HG03066 (cell line): ENCODE measurements around the gene SUN1.
"Not testable (repeated sequence)": the region's sequence is repeated elsewhere in the genome, so short reads cannot be mapped to it uniquely, and the experiment has no call there.

Source experiments
- ATAC-seq: cut with Tn5 transposase; IDR thresholded peaks from one replicate; pipeline ENCODE4 v1.9.1; 2021; ENCODE audit warnings: low read depth; ENCODE audit not compliant: unreplicated experiment

SUN1 gene

GRCh38 chr7:916291-916941, 84.1 kb downstream of the SUN1 start:
- ATAC-seq: no peak

- no peak for ATAC-seq
Observed at GRCh38 chr7:917255-918117, 85.2 kb downstream of the SUN1 start.

GRCh38 chr7:918118-918425, 85.8 kb downstream of the SUN1 start:
- ATAC-seq: no peak

DNA sequence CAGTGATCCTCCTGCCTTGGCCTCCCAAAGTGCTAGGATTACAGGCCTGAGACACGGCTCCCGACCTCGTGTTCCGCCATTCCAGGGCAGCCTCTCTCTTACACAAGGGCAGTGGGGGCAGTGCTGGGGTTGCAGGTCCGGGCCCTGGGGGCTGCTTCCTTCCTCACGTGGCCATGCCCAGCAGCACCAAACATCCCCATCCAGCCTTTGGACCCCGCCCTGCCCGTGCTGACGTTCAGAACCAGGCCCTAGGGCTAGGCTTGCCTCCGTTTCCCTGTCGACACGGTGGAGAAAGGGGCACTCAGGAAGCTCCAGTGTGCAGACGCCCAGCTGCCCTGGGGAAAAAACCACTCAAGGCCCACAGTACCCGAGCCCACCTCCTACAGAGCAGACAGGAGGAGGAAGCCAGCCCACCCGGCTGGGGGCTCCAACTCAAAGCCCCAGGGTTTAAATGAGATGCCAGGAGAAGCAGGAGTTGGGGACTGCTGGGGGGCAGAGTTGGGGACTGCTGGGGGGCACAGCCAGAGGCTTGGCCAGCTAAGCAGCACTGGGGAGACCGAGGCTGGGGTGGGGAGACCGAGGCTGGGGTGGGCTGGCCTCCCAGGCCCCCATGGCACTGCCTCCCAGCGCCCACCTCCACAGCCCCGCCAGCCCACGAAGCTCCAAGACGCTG, 86.3 kb downstream of the SUN1 start:
- ATAC-seq: no peak

- no peak for ATAC-seq
Observed at GRCh38 chr7:919114-919442, 86.8 kb downstream of the SUN1 start.

DNA sequence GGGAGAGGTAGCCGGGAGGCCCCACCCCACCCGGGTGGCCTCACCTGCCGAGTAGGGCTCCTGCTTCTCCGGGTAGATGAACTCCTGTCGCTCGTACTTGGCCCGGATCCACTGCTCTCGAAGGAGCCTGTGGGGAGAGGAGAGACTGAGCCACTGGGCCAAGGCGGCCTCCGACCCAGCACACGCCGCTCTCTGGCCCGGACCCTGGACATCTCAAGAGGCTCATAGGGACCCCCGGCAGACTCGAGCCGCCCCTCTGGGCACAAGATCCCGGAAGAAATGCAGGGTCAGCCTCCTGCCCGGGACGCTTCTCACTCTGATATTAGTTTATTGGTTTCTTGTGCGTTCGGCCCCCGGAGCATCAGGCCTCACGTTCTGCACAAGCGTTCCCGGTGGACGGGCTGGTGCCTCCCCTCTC, 87.7 kb downstream of the SUN1 start:
- no peak for ATAC-seq

DNA sequence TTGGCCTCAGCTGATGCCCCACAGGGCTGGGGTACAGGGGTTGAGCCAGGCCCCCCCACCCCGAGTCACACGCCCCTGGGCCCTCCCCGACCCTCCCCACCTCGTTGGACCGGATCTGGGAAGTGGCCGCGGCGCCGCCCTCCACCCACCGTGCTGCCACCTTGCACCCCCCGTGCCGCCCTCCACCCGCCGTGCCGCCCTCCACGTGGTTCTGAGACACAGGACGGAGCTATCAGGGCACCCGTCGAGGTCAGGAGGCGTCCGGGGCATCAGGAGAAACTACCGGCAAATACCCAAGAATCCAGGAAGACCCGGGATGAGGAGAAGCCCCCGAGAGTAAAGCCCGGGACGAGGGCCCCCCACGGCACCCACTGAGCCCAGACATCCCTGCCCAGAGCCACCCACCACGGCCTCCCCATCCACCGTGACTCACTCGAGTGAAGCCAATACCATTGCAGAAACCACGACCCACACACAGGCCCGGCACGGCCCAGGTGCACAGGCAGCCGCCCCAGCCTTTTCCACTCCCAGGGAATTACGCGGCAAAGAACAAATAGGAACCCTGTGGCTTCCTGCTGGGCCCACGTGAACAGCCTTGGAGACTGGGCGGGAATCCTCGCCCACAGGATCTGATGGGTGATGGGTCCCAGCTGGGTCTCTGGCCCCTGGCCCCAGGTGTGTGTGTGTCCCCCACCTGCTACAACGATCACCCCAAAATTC, 88.2 kb downstream of the SUN1 start:
- no peak for ATAC-seq

- no peak for ATAC-seq
Observed at GRCh38 chr7:921071-921461, 88.8 kb downstream of the SUN1 start.

GRCh38 chr7:921581-922333, 89.5 kb downstream of the SUN1 start:
- no peak for ATAC-seq

- peak; percentile 5 for ATAC-seq
Observed at GRCh38 chr7:922334-923107, 90.2 kb downstream of the SUN1 start.

DNA sequence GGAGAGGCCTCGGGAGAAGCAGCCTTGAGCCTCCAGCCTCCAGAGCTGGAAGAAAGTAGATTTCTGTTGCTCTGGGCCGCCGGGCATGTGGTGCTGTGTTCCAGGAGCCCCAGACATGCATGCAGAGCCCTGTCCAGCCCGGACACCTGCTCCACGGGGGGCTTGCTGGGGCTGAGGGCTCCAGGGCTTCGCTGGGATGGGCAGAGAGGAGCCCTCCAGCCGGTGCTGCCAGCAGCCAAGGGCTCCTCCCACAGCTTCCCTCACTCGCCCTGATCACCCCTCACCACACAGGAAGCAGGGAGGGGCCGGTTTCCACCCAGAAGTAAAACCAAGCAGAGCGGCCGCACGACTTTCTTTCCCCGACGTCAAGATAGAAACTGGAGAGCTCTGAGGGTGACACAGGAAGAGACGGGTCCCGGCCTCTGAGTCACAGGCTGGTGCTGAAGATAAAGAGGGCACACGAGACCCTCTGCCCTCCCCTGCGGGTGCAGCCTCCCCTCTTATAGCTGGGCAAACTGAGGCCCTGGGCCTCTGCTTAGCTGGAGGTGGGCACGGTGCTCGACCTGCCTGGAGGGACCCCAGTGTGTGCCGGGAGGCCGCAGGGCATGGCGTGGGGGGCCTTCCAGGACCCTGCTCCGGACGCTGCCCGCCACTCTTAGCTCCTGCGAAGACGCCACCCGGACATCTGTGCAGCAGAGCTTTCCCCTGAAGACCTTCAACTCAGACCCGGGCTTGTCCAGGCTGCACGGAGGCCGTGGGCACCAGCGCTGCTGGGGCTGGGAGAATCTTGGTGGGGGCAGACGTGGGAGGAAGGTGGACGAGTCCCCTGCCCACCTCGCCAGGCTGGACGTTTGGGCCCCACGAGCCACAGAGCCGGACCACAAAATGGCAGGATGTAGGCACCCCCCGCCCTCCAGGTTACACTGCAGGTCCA, 91.1 kb downstream of the SUN1 start:
- peak; percentile 76 for ATAC-seq

DNA sequence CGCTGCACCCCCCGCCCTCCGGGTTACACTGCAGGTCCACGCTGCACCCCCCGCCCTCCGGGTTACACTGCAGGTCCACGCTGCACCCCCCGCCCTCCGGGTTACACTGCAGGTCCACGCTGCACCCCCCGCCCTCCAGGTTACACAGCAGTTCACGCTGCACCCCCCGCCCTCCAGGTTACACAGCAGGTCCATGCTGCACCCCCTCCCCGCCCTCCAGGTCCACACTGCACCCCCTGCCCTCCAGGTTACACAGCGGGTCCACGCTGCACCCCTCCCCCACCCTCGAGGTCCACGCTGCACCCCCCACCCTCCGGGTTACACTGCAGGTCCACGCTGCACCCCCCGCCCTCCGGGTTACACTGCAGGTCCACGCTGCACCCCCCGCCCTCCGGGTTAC, 91.8 kb downstream of the SUN1 start:
- not testable (repeated sequence) for ATAC-seq
